HCT116 (cell line): ENCODE data around the gene TP63. TPM values are rescaled to one million over a fixed set of nuclear protein-coding genes. Genes with fewer than 3 reads are reported as not detected.

Experiments
- ATAC-seq: fragments of 200-7000 bp; cut with Tn5 transposase; 2 replicates; pipeline ENCODE4 v1.9.1; 2020; ENCODE audit warnings: mild to moderate bottlenecking, moderate library complexity
- BruUV-seq: library from RNA; stranded (reverse); fragments of 400-500 nt; replicated peaks from 2 replicates; lab custom pipeline; 2021; lab: Mats Ljungman, UMichigan
- CTCF ChIA-PET: fragments of 300-600 bp; sonication (Branson Sonifier 250); formaldehyde crosslinking; loops from one replicate; lab custom pipeline; 2021; ENCODE audit warnings: antibody characterized with exemption; lab: Charles Lee
- POLR2A ChIA-PET: fragments of 300-600, 350-600 bp; sonication (Branson Sonifier 250); formaldehyde crosslinking; loops from one replicate; lab custom pipeline; 2021; ENCODE audit warnings: antibody characterized with exemption; lab: Charles Lee
- RAD21 ChIA-PET, 2 experiments: fragments of 300-600 bp; sonication (Branson Sonifier 250); formaldehyde crosslinking; loops; one replicate each; lab custom pipeline; 2023; ENCODE audit warnings: low total read pairs in 2 of 2; ENCODE audit not compliant: uncharacterized antibody in 2 of 2, unreplicated experiment in 2 of 2, low non-redundant PET in 1 of 2; lab: Charles Lee
- DNase-seq: peaks from one replicate; pipeline ENCODE4 v3.0.0-alpha.2; 2010; ENCODE audit warnings: low read depth, low spot score
- H2AFZ ChIP-seq: fragments of 200-600 bp; shearing (Covaris generic), sonication (generic); 2 replicates; pipeline ENCODE4 v1.6.1; 2017; ENCODE audit warnings: low read depth, mixed run types, mixed read lengths, antibody characterized with exemption, low read length; ENCODE audit not compliant: poor library complexity, severe bottlenecking
- H3K27ac ChIP-seq: 2 replicates; pipeline ENCODE4 v1.5.1; 2012; ENCODE audit warnings: low read depth, low read length
- H3K27me3 ChIP-seq: fragments of 200-600 bp; sonication (generic); 2 replicates; pipeline ENCODE4 v1.6.1; 2016; ENCODE audit warnings: mixed run types, low read length, mixed read lengths; ENCODE audit not compliant: insufficient read depth
- H3K36me3 ChIP-seq, 2 experiments: fragments of 200-500 bp in 1 of 2; fragments of 200-600 bp in 1 of 2; sonication (Bioruptor generic) in 1 of 2; sonication (generic) in 1 of 2; 2 replicates each; pipeline versions ENCODE4 v1.5.1 to v1.6.1; 2014 to 2016; ENCODE audit warnings: low read length in 2 of 2, inconsistent platforms in 1 of 2, mixed read lengths in 1 of 2, mixed run types in 1 of 2; ENCODE audit not compliant: insufficient read depth in 2 of 2, control insufficient read depth in 1 of 2
- H3K4me1 ChIP-seq, 2 experiments: fragments of 200-600 bp in 1 of 2; sonication (generic) in 1 of 2; 2 replicates each; pipeline versions ENCODE4 v1.5.1 to v1.6.1; 2012 to 2017; ENCODE audit warnings: low read length in 2 of 2, inconsistent platforms in 1 of 2, mild to moderate bottlenecking in 1 of 2, mixed read lengths in 1 of 2, mixed run types in 1 of 2, moderate library complexity in 1 of 2; ENCODE audit not compliant: insufficient read depth in 2 of 2, control insufficient read depth in 1 of 2
- H3K4me2 ChIP-seq: fragments of 200-600 bp; sonication (generic); 2 replicates; pipeline ENCODE4 v1.6.1; 2017; ENCODE audit warnings: mixed run types, low read length, mixed read lengths
- H3K4me3 ChIP-seq, 2 experiments: fragments of 200-600 bp in 1 of 2; sonication (generic) in 1 of 2; replicated peaks in 1 of 2; 2 replicates each; pipeline ENCODE4 v1.5.1; 2011 to 2016; ENCODE audit warnings: low read length in 2 of 2, control low read depth in 1 of 2, low read depth in 1 of 2, mild to moderate bottlenecking in 1 of 2, mixed read lengths in 1 of 2, mixed run types in 1 of 2
- H3K79me2 ChIP-seq: fragments of 200-600 bp; sonication (generic); 2 replicates; pipeline ENCODE4 v1.6.1; 2017; ENCODE audit warnings: mild to moderate bottlenecking, mixed run types, low read length, moderate library complexity, mixed read lengths; ENCODE audit not compliant: insufficient read depth
- H3K9ac ChIP-seq: fragments of 200-600 bp; sonication (generic); 2 replicates; pipeline ENCODE4 v1.6.1; 2016; ENCODE audit warnings: low read length, mixed read lengths
- H3K9me2 ChIP-seq: fragments of 200-600 bp; sonication (generic), shearing (Covaris generic); 2 replicates; pipeline ENCODE4 v1.6.1; 2017; ENCODE audit warnings: mixed run types, mild to moderate bottlenecking, moderate library complexity; ENCODE audit not compliant: insufficient read depth
- H3K9me3 ChIP-seq, 2 experiments: fragments of 200-500 bp in 1 of 2; fragments of 200-600 bp in 1 of 2; sonication (Bioruptor generic) in 1 of 2; sonication (generic) in 1 of 2; 2 replicates each; pipeline ENCODE4 v1.6.1; 2014 to 2017; ENCODE audit warnings: low read length in 2 of 2, mixed read lengths in 2 of 2, inconsistent platforms in 1 of 2, low read depth in 1 of 2, mild to moderate bottlenecking in 1 of 2, mixed run types in 1 of 2, moderate library complexity in 1 of 2; ENCODE audit not compliant: control insufficient read depth in 1 of 2, insufficient read depth in 1 of 2
- H4K20me1 ChIP-seq: fragments of 200-600 bp; sonication (generic), shearing (Covaris generic); 2 replicates; pipeline ENCODE4 v1.6.1; 2017; ENCODE audit warnings: mixed run types, mild to moderate bottlenecking, moderate library complexity; ENCODE audit not compliant: insufficient read depth
- CEBPB ChIP-seq: IDR thresholded peaks from 2 replicates; pipeline ENCODE4 v1.6.1; 2012; ENCODE audit warnings: low read depth
- EGR1 ChIP-seq: IDR thresholded peaks from 2 replicates; pipeline ENCODE4 v1.6.1; 2012; ENCODE audit warnings: low read depth
- ELF1 ChIP-seq: IDR thresholded peaks from 2 replicates; pipeline ENCODE4 v1.6.1; 2012; ENCODE audit warnings: low read depth, borderline replicate concordance
- EZH2 ChIP-seq: fragments of 200-600 bp; sonication (generic); IDR thresholded peaks from 2 replicates; pipeline ENCODE4 v1.6.1; 2017; ENCODE audit warnings: antibody characterized with exemption, mixed run types
- EZH2phosphoT487 ChIP-seq: fragments of 200-600 bp; IDR thresholded peaks from 2 replicates; pipeline ENCODE4 v1.6.1; 2018; ENCODE audit warnings: antibody characterized with exemption, borderline replicate concordance
- POLR2A ChIP-seq: IDR thresholded peaks from 2 replicates; pipeline ENCODE4 v1.7.0; 2011; ENCODE audit warnings: borderline replicate concordance; ENCODE audit not compliant: insufficient read depth, insufficient read length; ENCODE audit errors: extremely low read depth
- POLR2AphosphoS5 ChIP-seq: IDR thresholded peaks from 2 replicates; pipeline ENCODE4 v1.6.1; 2011; ENCODE audit warnings: mild to moderate bottlenecking, low read depth, low read length, moderate library complexity
- RAD21 ChIP-seq: IDR thresholded peaks from 2 replicates; pipeline ENCODE4 v1.6.1; 2012; ENCODE audit warnings: low read depth, mild to moderate bottlenecking
- SIN3A ChIP-seq: IDR thresholded peaks from 2 replicates; pipeline ENCODE4 v1.6.1; 2012; ENCODE audit warnings: low read depth
- SRF ChIP-seq: IDR thresholded peaks from 2 replicates; pipeline ENCODE4 v1.6.1; 2012; ENCODE audit warnings: low read depth
- TCF7L2 ChIP-seq: IDR thresholded peaks from 2 replicates; pipeline ENCODE4 v1.7.0; 2011; ENCODE audit warnings: borderline replicate concordance, inconsistent platforms; ENCODE audit not compliant: insufficient read depth, insufficient read length; ENCODE audit errors: extremely low read depth
- YY1 ChIP-seq: IDR thresholded peaks from 2 replicates; pipeline ENCODE4 v1.6.1; 2011; ENCODE audit warnings: low read length, low read depth, moderate library complexity, mild to moderate bottlenecking; ENCODE audit not compliant: insufficient replicate concordance; ENCODE audit errors: extremely low read depth
- ZFX ChIP-seq: fragments of 450-650 bp; IDR thresholded peaks from 2 replicates; pipeline ENCODE4 v1.6.1; 2017
- intact Hi-C: fragments of 100-400 bp; cut with micrococcal nuclease; formaldehyde crosslinking; loops from 2 replicates; pipeline ENCODE4 v1.10.0; 2022
- total RNA-seq: library from RNA; stranded (reverse); gene quantifications from one replicate; pipeline ENCODE4 v1.2.1, GENCODE V29; 2021; ENCODE audit not compliant: unreplicated experiment
- TF ChIP-seq, protein P1 (sequence below): IDR thresholded peaks from 2 replicates; pipeline ENCODE4 v1.6.1; 2012; ENCODE audit warnings: low read depth
- TF ChIP-seq, protein P2 (sequence below): IDR thresholded peaks from 2 replicates; pipeline ENCODE4 v1.6.1; 2012
- TF ChIP-seq, protein P3 (sequence below): IDR thresholded peaks from 2 replicates; pipeline ENCODE4 v1.6.1; 2011; ENCODE audit warnings: mild to moderate bottlenecking, low read length, moderate library complexity; ENCODE audit not compliant: insufficient replicate concordance; ENCODE audit errors: extremely low read depth
- TF ChIP-seq, protein P4 (sequence below): IDR thresholded peaks from 2 replicates; pipeline ENCODE4 v1.6.1; 2012

The TP63 gene
- total RNA-seq, 1 experiment from 2014 or later: not detected

DNA sequence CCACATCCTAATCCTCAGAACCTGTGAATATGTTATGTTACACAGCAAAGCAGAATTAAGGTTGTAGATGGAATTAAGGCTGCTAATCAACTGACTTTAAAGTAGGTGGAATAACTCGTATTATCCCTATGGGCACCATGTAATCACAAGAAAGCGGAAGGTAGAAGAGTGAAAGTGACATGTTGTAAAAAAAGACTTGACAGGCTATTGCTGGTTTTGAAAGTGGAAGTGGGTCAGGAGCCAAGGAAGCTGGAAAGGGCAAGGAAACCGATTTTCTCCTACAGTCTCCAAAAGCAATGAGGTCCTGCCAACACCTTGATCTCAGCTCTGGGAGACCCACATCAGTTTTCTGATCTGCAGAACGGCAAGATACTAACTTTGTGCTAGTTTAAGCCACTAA lies 6.6 kb downstream of the TP63 start:
- POLR2A ChIA-PET: no interaction called here
- intact Hi-C loops: no loop called here
- H3K9me2 ChIP-seq: no peaks in the 10 kb centered on the region
- no peak for ATAC-seq
- CTCF ChIA-PET: no interaction called here
- RAD21 ChIA-PET: no interaction called here
- H3K27me3 ChIP-seq: no peaks in the 10 kb centered on the region
- H3K36me3 ChIP-seq: no peaks in the 10 kb centered on the region
- DNase-seq: no peak
- BruUV-seq: no TSS peak
- no peak overlapping the region for H3K4me3 ChIP-seq
- no peaks in the 10 kb centered on the region for H3K4me1 ChIP-seq
- H3K9me3 ChIP-seq: no peaks in the 10 kb centered on the region
- no peak overlapping the region for H3K4me2 ChIP-seq
- H2AFZ ChIP-seq: no peak overlapping the region
- no peak overlapping the region for H3K9ac ChIP-seq
- no peaks in the 10 kb centered on the region for H3K79me2 ChIP-seq
- no peak for TF ChIP-seq TCF7L2
- TF ChIP-seq EZH2: no peak
- no peak for TF ChIP-seq SIN3A
- TF ChIP-seq, protein P1, sequence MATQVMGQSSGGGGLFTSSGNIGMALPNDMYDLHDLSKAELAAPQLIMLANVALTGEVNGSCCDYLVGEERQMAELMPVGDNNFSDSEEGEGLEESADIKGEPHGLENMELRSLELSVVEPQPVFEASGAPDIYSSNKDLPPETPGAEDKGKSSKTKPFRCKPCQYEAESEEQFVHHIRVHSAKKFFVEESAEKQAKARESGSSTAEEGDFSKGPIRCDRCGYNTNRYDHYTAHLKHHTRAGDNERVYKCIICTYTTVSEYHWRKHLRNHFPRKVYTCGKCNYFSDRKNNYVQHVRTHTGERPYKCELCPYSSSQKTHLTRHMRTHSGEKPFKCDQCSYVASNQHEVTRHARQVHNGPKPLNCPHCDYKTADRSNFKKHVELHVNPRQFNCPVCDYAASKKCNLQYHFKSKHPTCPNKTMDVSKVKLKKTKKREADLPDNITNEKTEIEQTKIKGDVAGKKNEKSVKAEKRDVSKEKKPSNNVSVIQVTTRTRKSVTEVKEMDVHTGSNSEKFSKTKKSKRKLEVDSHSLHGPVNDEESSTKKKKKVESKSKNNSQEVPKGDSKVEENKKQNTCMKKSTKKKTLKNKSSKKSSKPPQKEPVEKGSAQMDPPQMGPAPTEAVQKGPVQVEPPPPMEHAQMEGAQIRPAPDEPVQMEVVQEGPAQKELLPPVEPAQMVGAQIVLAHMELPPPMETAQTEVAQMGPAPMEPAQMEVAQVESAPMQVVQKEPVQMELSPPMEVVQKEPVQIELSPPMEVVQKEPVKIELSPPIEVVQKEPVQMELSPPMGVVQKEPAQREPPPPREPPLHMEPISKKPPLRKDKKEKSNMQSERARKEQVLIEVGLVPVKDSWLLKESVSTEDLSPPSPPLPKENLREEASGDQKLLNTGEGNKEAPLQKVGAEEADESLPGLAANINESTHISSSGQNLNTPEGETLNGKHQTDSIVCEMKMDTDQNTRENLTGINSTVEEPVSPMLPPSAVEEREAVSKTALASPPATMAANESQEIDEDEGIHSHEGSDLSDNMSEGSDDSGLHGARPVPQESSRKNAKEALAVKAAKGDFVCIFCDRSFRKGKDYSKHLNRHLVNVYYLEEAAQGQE: no peak
- TF ChIP-seq RAD21: no peak
- no peak for TF ChIP-seq EGR1
- TF ChIP-seq, protein P2, sequence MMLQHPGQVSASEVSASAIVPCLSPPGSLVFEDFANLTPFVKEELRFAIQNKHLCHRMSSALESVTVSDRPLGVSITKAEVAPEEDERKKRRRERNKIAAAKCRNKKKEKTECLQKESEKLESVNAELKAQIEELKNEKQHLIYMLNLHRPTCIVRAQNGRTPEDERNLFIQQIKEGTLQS: no peak
- no peak for TF ChIP-seq POLR2A
- TF ChIP-seq, protein P3, sequence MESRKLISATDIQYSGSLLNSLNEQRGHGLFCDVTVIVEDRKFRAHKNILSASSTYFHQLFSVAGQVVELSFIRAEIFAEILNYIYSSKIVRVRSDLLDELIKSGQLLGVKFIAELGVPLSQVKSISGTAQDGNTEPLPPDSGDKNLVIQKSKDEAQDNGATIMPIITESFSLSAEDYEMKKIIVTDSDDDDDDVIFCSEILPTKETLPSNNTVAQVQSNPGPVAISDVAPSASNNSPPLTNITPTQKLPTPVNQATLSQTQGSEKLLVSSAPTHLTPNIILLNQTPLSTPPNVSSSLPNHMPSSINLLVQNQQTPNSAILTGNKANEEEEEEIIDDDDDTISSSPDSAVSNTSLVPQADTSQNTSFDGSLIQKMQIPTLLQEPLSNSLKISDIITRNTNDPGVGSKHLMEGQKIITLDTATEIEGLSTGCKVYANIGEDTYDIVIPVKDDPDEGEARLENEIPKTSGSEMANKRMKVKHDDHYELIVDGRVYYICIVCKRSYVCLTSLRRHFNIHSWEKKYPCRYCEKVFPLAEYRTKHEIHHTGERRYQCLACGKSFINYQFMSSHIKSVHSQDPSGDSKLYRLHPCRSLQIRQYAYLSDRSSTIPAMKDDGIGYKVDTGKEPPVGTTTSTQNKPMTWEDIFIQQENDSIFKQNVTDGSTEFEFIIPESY: no peak
- no peak for TF ChIP-seq CEBPB
- TF ChIP-seq ELF1: no peak
- TF ChIP-seq ZFX: no peak
- no peak for TF ChIP-seq POLR2AphosphoS5
- TF ChIP-seq SRF: no peak
- TF ChIP-seq, protein P4, sequence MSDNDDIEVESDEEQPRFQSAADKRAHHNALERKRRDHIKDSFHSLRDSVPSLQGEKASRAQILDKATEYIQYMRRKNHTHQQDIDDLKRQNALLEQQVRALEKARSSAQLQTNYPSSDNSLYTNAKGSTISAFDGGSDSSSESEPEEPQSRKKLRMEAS: no peak
- no peak for TF ChIP-seq YY1
- TF ChIP-seq EZH2phosphoT487: no peak
- no peak overlapping the region for H3K27ac ChIP-seq
- H4K20me1 ChIP-seq: no peaks in the 10 kb centered on the region
